HepG2 (cell line): ENCODE results near the gene MRPL2. TPM values are rescaled to one million over a fixed set of nuclear protein-coding genes. Genes with fewer than 3 reads are reported as not detected.

Source experiments
- MEIS2 ChIP-seq: sonication (generic); formaldehyde crosslinking; IDR thresholded peaks from 2 replicates; pipeline ENCODE4 v1.9.0; 2021; ENCODE audit warnings: mild to moderate bottlenecking, missing genetic modification reagents
- NONO ChIP-seq, 2 experiments: fragments of 450-650 bp in 1 of 2; sonication (generic) in 1 of 2; formaldehyde crosslinking in 1 of 2; IDR thresholded peaks in 1 of 2; conservative IDR thresholded peaks in 1 of 2; 2 replicates each; pipeline versions ENCODE4 v1.6.1 to v1.8.0; 2017 to 2022; ENCODE audit warnings: mild to moderate bottlenecking in 1 of 2, missing genetic modification reagents in 1 of 2, moderate library complexity in 1 of 2
- ZKSCAN8 ChIP-seq: IDR thresholded peaks from 2 replicates; pipeline ENCODE4 v1.6.1; 2016; ENCODE audit warnings: borderline replicate concordance, missing genetic modification reagents, missing compliant biosample characterization
- ZNF709 ChIP-seq: sonication (generic); formaldehyde crosslinking; IDR thresholded peaks from 2 replicates; pipeline ENCODE4 v1.5.0; 2020; ENCODE audit warnings: mild to moderate bottlenecking, missing genetic modification reagents
- polyA plus RNA-seq, 8 experiments: library from polyadenylated mRNA; depleted of rRNA in 3 of 8; stranded (reverse) in 7 of 8; unstranded in 1 of 8; fragments of >200 nt; fragmentation: Illumina TruSeq in 4 of 8; extraction: Trizol in 4 of 8; gene quantifications; 2 replicates each; pipeline versions ENCODE4 v1.2.1 to v1.2.3, GENCODE V29; 2011 to 2016; ENCODE audit warnings: low read depth in 4 of 8, missing spikeins in 1 of 8, mixed read lengths in 1 of 8; ENCODE audit not compliant: insufficient read depth in 1 of 8
- total RNA-seq, 5 experiments: library from RNA; depleted of rRNA; stranded (reverse); fragments of >200 nt; fragmentation: Illumina TruSeq; extraction: Trizol; gene quantifications; 2 replicates each; pipeline ENCODE4 v1.2.3, GENCODE V29; 2016; ENCODE audit warnings: low read depth in 1 of 5
- TF ChIP-seq, protein P1 (sequence below): sonication (generic); formaldehyde crosslinking; conservative IDR thresholded peaks from 2 replicates; pipeline ENCODE4 v1.4.0; 2020; ENCODE audit warnings: missing genetic modification reagents
- TF ChIP-seq, protein P2 (sequence below): IDR thresholded peaks from 2 replicates; pipeline ENCODE4 v1.6.1; 2016; ENCODE audit warnings: missing genetic modification reagents, missing compliant biosample characterization
- TF ChIP-seq, protein P3 (sequence below), 2 experiments: sonication (generic) in 1 of 2; formaldehyde crosslinking in 1 of 2; IDR thresholded peaks; 2 replicates each; pipeline versions ENCODE4 v1.4.0 to v1.6.1; 2016 to 2020; ENCODE audit warnings: borderline replicate concordance in 1 of 2, low read depth in 1 of 2, mild to moderate bottlenecking in 1 of 2, missing genetic modification reagents in 1 of 2
- TF ChIP-seq, protein P4 (sequence below): sonication (generic); formaldehyde crosslinking; IDR thresholded peaks from 2 replicates; pipeline ENCODE4 v1.5.0; 2020; ENCODE audit warnings: missing genetic modification reagents
- TF ChIP-seq, protein P5 (sequence below): sonication (generic); formaldehyde crosslinking; IDR thresholded peaks from 2 replicates; pipeline ENCODE4 v1.5.1; 2020; ENCODE audit warnings: mild to moderate bottlenecking, missing genetic modification reagents, moderate library complexity
- TF ChIP-seq, protein P6 (sequence below): IDR thresholded peaks from 2 replicates; pipeline ENCODE4 v1.6.1; 2016; ENCODE audit warnings: mild to moderate bottlenecking

Gene MRPL2
- total and polyA plus RNA-seq, 2 of the 13 experiments (the other 11 are each of a cell fraction or from before 2014, with no cell fraction given) = 56.8 to 65.6 TPM

DNA sequence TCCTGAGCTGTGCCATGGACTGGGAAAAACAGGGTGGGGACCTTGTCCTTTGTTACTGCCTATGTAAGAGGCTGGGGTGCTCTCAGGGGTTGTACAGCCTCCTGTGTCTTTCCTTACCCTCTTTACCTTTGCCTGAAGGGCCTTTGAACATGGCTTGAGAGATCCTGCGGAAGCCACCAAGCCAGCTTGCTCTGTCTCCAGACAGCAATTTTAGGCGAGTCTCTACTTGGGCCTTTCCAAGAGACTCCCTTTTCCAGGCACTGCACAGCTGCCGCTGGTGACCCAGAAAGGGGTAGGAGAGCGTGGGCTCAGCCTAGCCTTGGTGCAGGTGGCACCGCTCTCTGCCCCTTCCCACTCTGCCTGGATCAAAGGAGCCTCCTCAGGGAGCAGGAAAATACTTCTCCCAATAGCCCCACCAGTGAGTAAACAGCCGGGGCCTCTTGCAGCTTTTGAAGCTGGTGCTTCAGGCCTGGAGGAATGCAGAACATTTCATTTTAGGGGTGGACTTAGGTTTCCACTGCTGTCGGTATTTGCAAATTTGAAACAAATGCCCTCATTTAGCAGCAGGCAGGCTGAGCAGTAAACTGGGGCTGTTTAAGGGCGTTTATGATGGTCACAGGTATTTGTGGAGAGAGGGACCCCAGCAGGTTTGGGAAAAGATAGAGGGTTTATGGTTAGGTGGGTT, 30.8 kb upstream of the MRPL2 start (continued):
- TF ChIP-seq ZKSCAN8 (CRISPR knock-in tag) (peak; percentile 62; the same call in 1 of the 2 replicates), MEIS2 (no peak), ZNF709 (no peak), NONO (IDR thresholded peaks at IDR 0.05) (no peak), NONO (CRISPR knock-in tag; conservative IDR thresholded peaks at IDR 0.05) (peak; percentile 79)
- TF ChIP-seq, protein P1, sequence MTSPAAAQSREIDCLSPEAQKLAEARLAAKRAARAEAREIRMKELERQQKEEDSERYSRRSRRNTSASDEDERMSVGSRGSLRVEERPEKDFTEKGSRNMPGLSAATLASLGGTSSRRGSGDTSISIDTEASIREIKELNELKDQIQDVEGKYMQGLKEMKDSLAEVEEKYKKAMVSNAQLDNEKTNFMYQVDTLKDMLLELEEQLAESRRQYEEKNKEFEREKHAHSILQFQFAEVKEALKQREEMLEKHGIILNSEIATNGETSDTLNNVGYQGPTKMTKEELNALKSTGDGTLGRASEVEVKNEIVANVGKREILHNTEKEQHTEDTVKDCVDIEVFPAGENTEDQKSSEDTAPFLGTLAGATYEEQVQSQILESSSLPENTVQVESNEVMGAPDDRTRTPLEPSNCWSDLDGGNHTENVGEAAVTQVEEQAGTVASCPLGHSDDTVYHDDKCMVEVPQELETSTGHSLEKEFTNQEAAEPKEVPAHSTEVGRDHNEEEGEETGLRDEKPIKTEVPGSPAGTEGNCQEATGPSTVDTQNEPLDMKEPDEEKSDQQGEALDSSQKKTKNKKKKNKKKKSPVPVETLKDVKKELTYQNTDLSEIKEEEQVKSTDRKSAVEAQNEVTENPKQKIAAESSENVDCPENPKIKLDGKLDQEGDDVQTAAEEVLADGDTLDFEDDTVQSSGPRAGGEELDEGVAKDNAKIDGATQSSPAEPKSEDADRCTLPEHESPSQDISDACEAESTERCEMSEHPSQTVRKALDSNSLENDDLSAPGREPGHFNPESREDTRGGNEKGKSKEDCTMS (CRISPR knock-in tag) = no peak
- TF ChIP-seq, protein P2, sequence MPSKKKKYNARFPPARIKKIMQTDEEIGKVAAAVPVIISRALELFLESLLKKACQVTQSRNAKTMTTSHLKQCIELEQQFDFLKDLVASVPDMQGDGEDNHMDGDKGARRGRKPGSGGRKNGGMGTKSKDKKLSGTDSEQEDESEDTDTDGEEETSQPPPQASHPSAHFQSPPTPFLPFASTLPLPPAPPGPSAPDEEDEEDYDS (CRISPR knock-in tag) = peak; percentile 51; the same call in 1 of the 2 replicates
- TF ChIP-seq, protein P3, sequence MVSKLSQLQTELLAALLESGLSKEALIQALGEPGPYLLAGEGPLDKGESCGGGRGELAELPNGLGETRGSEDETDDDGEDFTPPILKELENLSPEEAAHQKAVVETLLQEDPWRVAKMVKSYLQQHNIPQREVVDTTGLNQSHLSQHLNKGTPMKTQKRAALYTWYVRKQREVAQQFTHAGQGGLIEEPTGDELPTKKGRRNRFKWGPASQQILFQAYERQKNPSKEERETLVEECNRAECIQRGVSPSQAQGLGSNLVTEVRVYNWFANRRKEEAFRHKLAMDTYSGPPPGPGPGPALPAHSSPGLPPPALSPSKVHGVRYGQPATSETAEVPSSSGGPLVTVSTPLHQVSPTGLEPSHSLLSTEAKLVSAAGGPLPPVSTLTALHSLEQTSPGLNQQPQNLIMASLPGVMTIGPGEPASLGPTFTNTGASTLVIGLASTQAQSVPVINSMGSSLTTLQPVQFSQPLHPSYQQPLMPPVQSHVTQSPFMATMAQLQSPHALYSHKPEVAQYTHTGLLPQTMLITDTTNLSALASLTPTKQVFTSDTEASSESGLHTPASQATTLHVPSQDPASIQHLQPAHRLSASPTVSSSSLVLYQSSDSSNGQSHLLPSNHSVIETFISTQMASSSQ (IDR thresholded peaks at IDR 0.05; ENCODE audit: low read depth) = peak; percentile 65
- TF ChIP-seq, protein P3 (CRISPR knock-in tag; IDR thresholded peaks at IDR 0.05; ENCODE audit: borderline replicate concordance) = peak; percentile 46; the same call in 1 of the 2 replicates
- TF ChIP-seq, protein P4, sequence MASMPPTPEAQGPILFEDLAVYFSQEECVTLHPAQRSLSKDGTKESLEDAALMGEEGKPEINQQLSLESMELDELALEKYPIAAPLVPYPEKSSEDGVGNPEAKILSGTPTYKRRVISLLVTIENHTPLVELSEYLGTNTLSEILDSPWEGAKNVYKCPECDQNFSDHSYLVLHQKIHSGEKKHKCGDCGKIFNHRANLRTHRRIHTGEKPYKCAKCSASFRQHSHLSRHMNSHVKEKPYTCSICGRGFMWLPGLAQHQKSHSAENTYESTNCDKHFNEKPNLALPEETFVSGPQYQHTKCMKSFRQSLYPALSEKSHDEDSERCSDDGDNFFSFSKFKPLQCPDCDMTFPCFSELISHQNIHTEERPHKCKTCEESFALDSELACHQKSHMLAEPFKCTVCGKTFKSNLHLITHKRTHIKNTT (CRISPR knock-in tag) = 0 out of 2 replicates have a peak, but pooled peaks have one; percentile 40
- TF ChIP-seq, protein P5, sequence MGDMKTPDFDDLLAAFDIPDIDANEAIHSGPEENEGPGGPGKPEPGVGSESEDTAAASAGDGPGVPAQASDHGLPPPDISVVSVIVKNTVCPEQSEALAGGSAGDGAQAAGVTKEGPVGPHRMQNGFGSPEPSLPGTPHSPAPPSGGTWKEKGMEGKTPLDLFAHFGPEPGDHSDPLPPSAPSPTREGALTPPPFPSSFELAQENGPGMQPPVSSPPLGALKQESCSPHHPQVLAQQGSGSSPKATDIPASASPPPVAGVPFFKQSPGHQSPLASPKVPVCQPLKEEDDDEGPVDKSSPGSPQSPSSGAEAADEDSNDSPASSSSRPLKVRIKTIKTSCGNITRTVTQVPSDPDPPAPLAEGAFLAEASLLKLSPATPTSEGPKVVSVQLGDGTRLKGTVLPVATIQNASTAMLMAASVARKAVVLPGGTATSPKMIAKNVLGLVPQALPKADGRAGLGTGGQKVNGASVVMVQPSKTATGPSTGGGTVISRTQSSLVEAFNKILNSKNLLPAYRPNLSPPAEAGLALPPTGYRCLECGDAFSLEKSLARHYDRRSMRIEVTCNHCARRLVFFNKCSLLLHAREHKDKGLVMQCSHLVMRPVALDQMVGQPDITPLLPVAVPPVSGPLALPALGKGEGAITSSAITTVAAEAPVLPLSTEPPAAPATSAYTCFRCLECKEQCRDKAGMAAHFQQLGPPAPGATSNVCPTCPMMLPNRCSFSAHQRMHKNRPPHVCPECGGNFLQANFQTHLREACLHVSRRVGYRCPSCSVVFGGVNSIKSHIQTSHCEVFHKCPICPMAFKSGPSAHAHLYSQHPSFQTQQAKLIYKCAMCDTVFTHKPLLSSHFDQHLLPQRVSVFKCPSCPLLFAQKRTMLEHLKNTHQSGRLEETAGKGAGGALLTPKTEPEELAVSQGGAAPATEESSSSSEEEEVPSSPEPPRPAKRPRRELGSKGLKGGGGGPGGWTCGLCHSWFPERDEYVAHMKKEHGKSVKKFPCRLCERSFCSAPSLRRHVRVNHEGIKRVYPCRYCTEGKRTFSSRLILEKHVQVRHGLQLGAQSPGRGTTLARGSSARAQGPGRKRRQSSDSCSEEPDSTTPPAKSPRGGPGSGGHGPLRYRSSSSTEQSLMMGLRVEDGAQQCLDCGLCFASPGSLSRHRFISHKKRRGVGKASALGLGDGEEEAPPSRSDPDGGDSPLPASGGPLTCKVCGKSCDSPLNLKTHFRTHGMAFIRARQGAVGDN (CRISPR knock-in tag) = peak; percentile 87
- TF ChIP-seq, protein P6, sequence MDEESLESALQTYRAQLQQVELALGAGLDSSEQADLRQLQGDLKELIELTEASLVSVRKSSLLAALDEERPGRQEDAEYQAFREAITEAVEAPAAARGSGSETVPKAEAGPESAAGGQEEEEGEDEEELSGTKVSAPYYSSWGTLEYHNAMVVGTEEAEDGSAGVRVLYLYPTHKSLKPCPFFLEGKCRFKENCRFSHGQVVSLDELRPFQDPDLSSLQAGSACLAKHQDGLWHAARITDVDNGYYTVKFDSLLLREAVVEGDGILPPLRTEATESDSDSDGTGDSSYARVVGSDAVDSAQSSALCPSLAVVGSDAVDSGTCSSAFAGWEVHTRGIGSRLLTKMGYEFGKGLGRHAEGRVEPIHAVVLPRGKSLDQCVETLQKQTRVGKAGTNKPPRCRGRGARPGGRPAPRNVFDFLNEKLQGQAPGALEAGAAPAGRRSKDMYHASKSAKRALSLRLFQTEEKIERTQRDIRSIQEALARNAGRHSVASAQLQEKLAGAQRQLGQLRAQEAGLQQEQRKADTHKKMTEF = peak; percentile 79
